Lung (tissue), 12 donors: ENCODE data around the gene LRP1B. TPM values are rescaled to one million over a fixed set of nuclear protein-coding genes. Genes with fewer than 3 reads are reported as not detected.

Experiments
- ATAC-seq: fragments of 200-7000 bp; cut with Tn5 transposase; one replicate; pipeline ENCODE4 v1.9.1; 2020; ENCODE audit warnings: moderate number of reproducible peaks; ENCODE audit not compliant: insufficient read depth, low FRiP score
- DNase-seq, 3 donors: peaks; one replicate each; pipeline ENCODE4 v3.0.0-alpha.2; 2013 to 2017
- H3K27ac ChIP-seq, 2 donors: one replicate each; pipeline ENCODE4 v1.5.1; 2013; ENCODE audit warnings: mild to moderate bottlenecking in 2 of 2, moderate library complexity in 2 of 2, control low read depth in 1 of 2, inconsistent platforms in 1 of 2, low read depth in 1 of 2, low read length in 1 of 2
- H3K27me3 ChIP-seq, 3 donors: one replicate each; pipeline ENCODE4 v1.5.1; 2013; ENCODE audit warnings: low read length in 2 of 3; ENCODE audit not compliant: control insufficient read depth in 3 of 3, insufficient read depth in 3 of 3
- H3K36me3 ChIP-seq, 4 donors: one replicate each; pipeline ENCODE4 v1.5.1; 2013; ENCODE audit warnings: low read length in 4 of 4, mild to moderate bottlenecking in 1 of 4, moderate library complexity in 1 of 4; ENCODE audit not compliant: control insufficient read depth in 4 of 4, insufficient read depth in 4 of 4
- H3K4me1 ChIP-seq, 5 donors: one replicate each; pipeline ENCODE4 v1.5.1; 2013; ENCODE audit warnings: low read length in 5 of 5, mild to moderate bottlenecking in 2 of 5, moderate library complexity in 1 of 5; ENCODE audit not compliant: control insufficient read depth in 5 of 5, insufficient read depth in 5 of 5
- H3K4me3 ChIP-seq: one replicate; pipeline ENCODE4 v1.5.1; 2013; ENCODE audit warnings: mild to moderate bottlenecking, control low read depth, moderate library complexity
- H3K9ac ChIP-seq, 2 donors: one replicate each; pipeline ENCODE4 v1.5.1; 2013; ENCODE audit warnings: low read length in 2 of 2, control low read depth in 1 of 2; ENCODE audit not compliant: insufficient read depth in 1 of 2
- H3K9me3 ChIP-seq, 4 donors: one replicate each; pipeline ENCODE4 v1.5.1; 2013; ENCODE audit warnings: low read length in 3 of 4, mild to moderate bottlenecking in 1 of 4, moderate library complexity in 1 of 4; ENCODE audit not compliant: control insufficient read depth in 4 of 4, insufficient read depth in 3 of 4
- CTCF ChIP-seq: IDR thresholded peaks from 2 replicates; pipeline ENCODE4 v1.5.1; 2012; ENCODE audit warnings: mild to moderate bottlenecking; ENCODE audit errors: control extremely low read depth, extremely low read depth
- WGBS, 2 donors: extraction: QIAGEN DNeasy Blood & Tissue Kit; methylation state at CpG; one replicate each; pipeline ENCODE4 v1.1.7; 2013; 5-methylcytosine and 5-hydroxymethylcytosine counted together
- polyA plus RNA-seq, 2 donors: library from polyadenylated mRNA; stranded (reverse); fragments of 200-250 nt; gene quantifications; one replicate each; pipeline ENCODE4 v1.2.1, GENCODE V29; 2013
- total RNA-seq, 2 donors: library from RNA; depleted of rRNA in 1 of 2; stranded (reverse); fragments of >200 nt in 1 of 2; gene quantifications; one replicate each; pipeline ENCODE4 v1.2.1, GENCODE V29; 2014 to 2021
- donor health status: control.
- donor health status: control.
- donor health status: Bipolar disorder and iron deficiency.
- donor health status: healthy.
- donor health status: DM: yes; HTN: yes; CAD: no.

The LRP1B gene
- total and polyA plus RNA-seq, 4 donors: 0.01 to 6.5 (median 0.16) TPM

GRCh38 chr2:141736466-141736865, 394.4 kb downstream of the LRP1B start:
- no peaks in the 10 kb centered on the region for H3K36me3 ChIP-seq

GRCh38 chr2:141728886-141729285, 401.9 kb downstream of the LRP1B start:
- TF ChIP-seq CTCF: no peak
- Histone ChIP-seq H3K4me3 (no peak overlapping the region), H3K27ac (no peak overlapping the region), H3K36me3 (no peaks in the 10 kb centered on the region), H3K27me3 (no peaks in the 10 kb centered on the region), H3K9ac (no peak overlapping the region), H3K9me3 (no peaks in the 10 kb centered on the region), H3K4me1 (no peaks in the 10 kb centered on the region)
- WGBS, 2 donors: 75 to 88% methylated on average over 1 of the region's 1 CpG
- ATAC-seq: no peak
- DNase-seq: no peak

More at GRCh38 chr2:141736466-141736865, 394.4 kb downstream of the LRP1B start:
- DNase-seq (no peak), ATAC-seq (no peak)
- Histone ChIP-seq H3K27me3 (no peaks in the 10 kb centered on the region), H3K9ac (no peak overlapping the region), H3K4me3 (no peak overlapping the region), H3K27ac (no peak overlapping the region), H3K9me3 (peaks cover 0 to 3% (median 0%) of the 10 kb centered on the region in 4 donors), H3K4me1 (no peaks in the 10 kb centered on the region)
- TF ChIP-seq CTCF: no peak
- 93% methylated on average over 2 of the region's 2 CpGs for WGBS, 2 donors

- Histone ChIP-seq H3K27me3 (no peaks in the 10 kb centered on the region), H3K9me3 (no peaks in the 10 kb centered on the region), H3K36me3 (no peaks in the 10 kb centered on the region), H3K4me1 (no peaks in the 10 kb centered on the region), H3K9ac (no peak overlapping the region), H3K27ac (no peak overlapping the region), H3K4me3 (no peak overlapping the region)
- WGBS, 2 donors: 70 to 76% methylated on average over 3 of the region's 3 CpGs
- DNase-seq (no peak), ATAC-seq (no peak)
- no peak for TF ChIP-seq CTCF
These were observed 402.7 kb downstream of the LRP1B start for GRCh38 chr2:141728142-141728541.

GRCh38 chr2:141724426-141724825, 406.4 kb downstream of the LRP1B start:
- Histone ChIP-seq H3K9ac (no peak overlapping the region), H3K36me3 (no peaks in the 10 kb centered on the region), H3K4me1 (no peaks in the 10 kb centered on the region), H3K9me3 (no peaks in the 10 kb centered on the region), H3K27ac (no peak overlapping the region), H3K27me3 (no peaks in the 10 kb centered on the region), H3K4me3 (no peak overlapping the region)
- no peak for TF ChIP-seq CTCF
- ATAC-seq (no peak), DNase-seq (no peak)
- 77 to 82% methylated on average over 3 of the region's 3 CpGs for WGBS, 2 donors
